ENCODE measurements around the gene TLCD3B. TPM values are rescaled to one million over a fixed set of nuclear protein-coding genes. Genes with fewer than 3 reads are reported as not detected.

The TLCD3B gene
- polyA plus RNA-seq, 1 of the 3 experiments (the other 2 are of a cell fraction): 3.8 TPM

- H3K27ac ChIP-seq (ENCODE audit: low read depth in 2 of 2, low read length in 1 of 2): no peak within 1 kb of the TSS
- WGBS (ENCODE audit: low lambda C conversion rate): 3% methylated on average over 58 of the region's 99 CpGs
- H3K9me2 ChIP-seq: no peaks in the 10 kb centered on the region
- no peak for TF ChIP-seq PBX3 (IDR thresholded peaks at IDR 0.05)
- peak; percentile 53; the same call in 1 of the 2 replicates for TF ChIP-seq MAX (IDR thresholded peaks at IDR 0.05; ENCODE audit: low read depth)
- TF ChIP-seq REST (IDR thresholded peaks at IDR 0.05; ENCODE audit: low read depth, low read length): no peak
- TF ChIP-seq NFIC (IDR thresholded peaks at IDR 0.05; ENCODE audit: borderline replicate concordance): no peak
- no peak for TF ChIP-seq NRF1 (IDR thresholded peaks at IDR 0.05; ENCODE audit: low read depth, low read length)
- TF ChIP-seq FOSL2 (IDR thresholded peaks at IDR 0.05; ENCODE audit: borderline replicate concordance, low read depth): no peak
- TF ChIP-seq JUND (IDR thresholded peaks at IDR 0.05): no peak
- peak; percentile 61 for TF ChIP-seq MXI1 (IDR thresholded peaks at IDR 0.05; ENCODE audit: low read depth, low read length)
- ChIA-PET POLR2A (interaction anchor here (0.6 to 1.0 kb wide), 2 partner anchors 54 to 125 kb away, joined by 3 read pairs; partner anchors contain the start of gene ALDOA), CTCF (interaction anchor here (1.5 kb wide), 1 partner anchor 14 kb away, joined by 4 read pairs; no protein-coding TSS in a partner anchor)
- H3K9ac ChIP-seq: no peak within 1 kb of the TSS
- H2AFZ ChIP-seq (ENCODE audit: low read depth): no peak within 1 kb of the TSS
- H3K27me3 ChIP-seq (ENCODE audit: insufficient read depth): no peaks in the 10 kb centered on the region
- peaks cover 0 to 5% of the 10 kb centered on the region in 2 experiments; a peak in 1 of 4 replicates for H3K4me1 ChIP-seq (ENCODE audit: control insufficient read depth in 1 of 2, insufficient read depth in 2 of 2, low read depth in 1 of 2, low read length in 1 of 2)
- no peaks in the 10 kb centered on the region for H3K79me2 ChIP-seq (ENCODE audit: insufficient read depth)
- peak; percentile 93 for DNase-seq
- no peaks in the 10 kb centered on the region for H3K9me3 ChIP-seq
- H3F3A ChIP-seq (replicated peaks; ENCODE audit: insufficient read depth): no peaks in the 10 kb centered on the region
- H3K4me3 ChIP-seq (ENCODE audit: low read depth in 2 of 2, low read length in 1 of 2): peak within 1 kb of the TSS; percentile 46 to 53; a peak in 3 of 4 replicates
- H3K4me2 ChIP-seq: peak within 1 kb of the TSS; percentile 85; the same call in 1 of the 2 replicates
- peaks cover 0 to 1% of the 10 kb centered on the region in 2 experiments for H3K36me3 ChIP-seq (replicated peaks in 1 of 2; ENCODE audit: control insufficient read depth in 1 of 2, insufficient read depth in 2 of 2, low read length in 1 of 2)
- no peaks in the 10 kb centered on the region for H4K20me1 ChIP-seq (ENCODE audit: insufficient read depth)
Observed at GRCh38 chr16:30010844-30011713, 20.0 kb downstream of the TLCD3B start, which contains the start of gene DOC2A. DOC2A (minus strand) TSS chr16:30011027; CDS start chr16:30010222, 805 bp downstream.
